Left ventricle myocardium superior (tissue), 1 donor: ENCODE data around the gene DOP1B. TPM values are rescaled to one million over a fixed set of nuclear protein-coding genes. Genes with fewer than 3 reads are reported as not detected.
"Not testable (repeated sequence)": the region's sequence is repeated elsewhere in the genome, so short reads cannot be mapped to it uniquely, and the experiment has no call there.

Experiments
- ATAC-seq: fragments of 200-7000 bp; cut with Tn5 transposase; one replicate; pipeline ENCODE4 v1.9.1; 2020; ENCODE audit warnings: mild to moderate bottlenecking, moderate library complexity
- DNase-seq: peaks from one replicate; pipeline ENCODE4 v3.0.0-alpha.2; 2020
- intact Hi-C: fragments of 100-400 bp; cut with micrococcal nuclease; formaldehyde crosslinking; loops from one replicate; pipeline ENCODE4 v1.11.0; 2022
- total RNA-seq: library from RNA; stranded (reverse); fragmentation: NEBNext Ultra II Directional; extraction: Animal tissue kit (Norgen Biotek cat#: 25700); gene quantifications from one replicate; pipeline ENCODE4 v1.2.1, GENCODE V29; 2021
- donor health status: DM: no; HTN: yes; CAD: no; lungs with severe emphysema.

Gene DOP1B
- total RNA-seq, 1 donor from 2014 or later, result 15.8 TPM

GRCh38 chr21:36188081-36188681 is 31.6 kb downstream of the DOP1B start:
- ATAC-seq (peak; percentile 90), DNase-seq (peak; percentile 75)
- intact Hi-C loops, result no loop called here

GRCh38 chr21:36188937-36189336 is 32.3 kb downstream of the DOP1B start:
- ATAC-seq, result no peak
- DNase-seq, result no peak
- intact Hi-C loops, result no loop called here

- ATAC-seq (no peak), DNase-seq (no peak)
- intact Hi-C loops, result no loop called here
Observed at GRCh38 chr21:36190736-36191135, 34.1 kb downstream of the DOP1B start.

- intact Hi-C loops, result no loop called here
- no peak for ATAC-seq
Observed at GRCh38 chr21:36193200-36193599, 36.6 kb downstream of the DOP1B start.

GRCh38 chr21:36194024-36194423 is 37.4 kb downstream of the DOP1B start:
- DNase-seq (no peak), ATAC-seq (no peak)
- intact Hi-C loops, result no loop called here

More at GRCh38 chr21:36193200-36193599, 36.6 kb downstream of the DOP1B start:
- DNase-seq, result no peak

- no peak for ATAC-seq
- intact Hi-C loops, result no loop called here
Observed at GRCh38 chr21:36195613-36196012, 39.0 kb downstream of the DOP1B start.

GRCh38 chr21:36199021-36199420 is 42.4 kb downstream of the DOP1B start:
- no peak for DNase-seq
- intact Hi-C loops, result no loop called here
- no peak for ATAC-seq

More at GRCh38 chr21:36195613-36196012, 39.0 kb downstream of the DOP1B start:
- DNase-seq, result no peak

- intact Hi-C loops, DNase-seq, ATAC-seq: not testable (repeated sequence)
Observed at GRCh38 chr21:36199575-36199974, 43.0 kb downstream of the DOP1B start.

- intact Hi-C loops, result no loop called here
- no peak for ATAC-seq
Observed at GRCh38 chr21:36200081-36200561, 43.5 kb downstream of the DOP1B start.

GRCh38 chr21:36202726-36203602 is 46.3 kb downstream of the DOP1B start:
- intact Hi-C loops, result no loop called here
- DNase-seq (no peak), ATAC-seq (peak; percentile 15)

More at GRCh38 chr21:36200081-36200561, 43.5 kb downstream of the DOP1B start:
- no peak for DNase-seq

- peak; percentile 40 for ATAC-seq
- DNase-seq, result no peak
- intact Hi-C loops, result no loop called here
Observed at GRCh38 chr21:36203603-36203889, 46.9 kb downstream of the DOP1B start.

- intact Hi-C loops, result loop anchor here (5.0 kb wide), 1 partner anchor 63 kb away; no protein-coding TSS in a partner anchor
- peak; percentile 88 for ATAC-seq
- peak; percentile 49 for DNase-seq
Observed at GRCh38 chr21:36204980-36205379, 48.4 kb downstream of the DOP1B start.

GRCh38 chr21:36205962-36206361 is 49.3 kb downstream of the DOP1B start:
- DNase-seq (no peak), ATAC-seq (no peak)
- intact Hi-C loops, result loop anchor here (5.0 kb wide), 1 partner anchor 64 kb away; no protein-coding TSS in a partner anchor

Other genes with a start within 250 kb of the DOP1B start
- gene SETD4, start 96.3 kb upstream of the DOP1B start, total RNA-seq, result 10.3 TPM
- 25.8 TPM for gene CBR1, start 86.8 kb upstream of the DOP1B start, total RNA-seq
- 2.6 TPM for gene CBR3, start 21.7 kb upstream of the DOP1B start, total RNA-seq
- 22.2 TPM for gene MORC3, start 163.4 kb downstream of the DOP1B start, total RNA-seq
- 0.52 TPM for gene CHAF1B, start 228.6 kb downstream of the DOP1B start, total RNA-seq